Measurements from ENCODE around the gene TSPAN11. TPM values are rescaled to one million over a fixed set of nuclear protein-coding genes. Genes with fewer than 3 reads are reported as not detected.

The TSPAN11 gene
- total and polyA plus RNA-seq, 2 of the 4 experiments (the other 2 are of a cell fraction), result 0.18 to 0.26 TPM

GRCh38 chr12:30974746-30975500 lies 48.4 kb downstream of the TSPAN11 start:
- no peaks in the 10 kb centered on the region for H3K9me1 ChIP-seq (ENCODE audit: insufficient read depth, low read length)
- ATAC-seq (ENCODE audit: low read depth) (no peak), DNase-seq (no peak)
- no peak overlapping the region for H2AK9ac ChIP-seq (replicated peaks; ENCODE audit: low read depth, low read length, poor library complexity)
- peaks cover 48% of the 10 kb centered on the region; the same call in 1 of the 2 replicates for H3K27me3 ChIP-seq (ENCODE audit: control insufficient read depth, insufficient read depth, low read length)
- no peak overlapping the region for H3K23ac ChIP-seq (ENCODE audit: low read depth, low read length)
- no peak overlapping the region for H3K4me3 ChIP-seq (ENCODE audit: insufficient read depth, low read depth, low read length)
- no peak overlapping the region for H2AK5ac ChIP-seq (ENCODE audit: low read depth, low read length)
- no peak for TF ChIP-seq POLR2A (IDR thresholded peaks at IDR 0.05; ENCODE audit: low read depth, low read length)
- no peak for TF ChIP-seq CTCF (conservative IDR thresholded peaks at IDR 0.05; ENCODE audit: low read depth, low read length)
- TF ChIP-seq BHLHE40 (IDR thresholded peaks at IDR 0.05; ENCODE audit: low read depth, low read length), result no peak
- no peak for TF ChIP-seq SMC3 (IDR thresholded peaks at IDR 0.05; ENCODE audit: low read depth, low read length)
- TF ChIP-seq, protein P1, sequence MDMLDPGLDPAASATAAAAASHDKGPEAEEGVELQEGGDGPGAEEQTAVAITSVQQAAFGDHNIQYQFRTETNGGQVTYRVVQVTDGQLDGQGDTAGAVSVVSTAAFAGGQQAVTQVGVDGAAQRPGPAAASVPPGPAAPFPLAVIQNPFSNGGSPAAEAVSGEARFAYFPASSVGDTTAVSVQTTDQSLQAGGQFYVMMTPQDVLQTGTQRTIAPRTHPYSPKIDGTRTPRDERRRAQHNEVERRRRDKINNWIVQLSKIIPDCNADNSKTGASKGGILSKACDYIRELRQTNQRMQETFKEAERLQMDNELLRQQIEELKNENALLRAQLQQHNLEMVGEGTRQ (IDR thresholded peaks at IDR 0.05; ENCODE audit: low read depth, low read length), result no peak
- no peak for TF ChIP-seq RFX5 (IDR thresholded peaks at IDR 0.05; ENCODE audit: low read depth, low read length)
- no peak for TF ChIP-seq CEBPB (IDR thresholded peaks at IDR 0.05; ENCODE audit: low read depth, low read length)
- no peak for TF ChIP-seq MXI1 (IDR thresholded peaks at IDR 0.05; ENCODE audit: borderline replicate concordance, low read depth, low read length)
- TF ChIP-seq ELK1 (IDR thresholded peaks at IDR 0.05; ENCODE audit: borderline replicate concordance, low read depth, low read length), result no peak
- H3K27ac ChIP-seq (ENCODE audit: insufficient read depth, low read length), result no peak overlapping the region
- CTCF ChIA-PET, result no interaction called here
- no peaks in the 10 kb centered on the region for H4K20me1 ChIP-seq (ENCODE audit: insufficient read depth, low read length)
- H3K4ac ChIP-seq (ENCODE audit: low read depth, low read length), result no peak overlapping the region
- H4K91ac ChIP-seq (ENCODE audit: insufficient read depth, low read depth, low read length), result no peak overlapping the region
- H2BK5ac ChIP-seq (ENCODE audit: low read depth, low read length, poor library complexity, severe bottlenecking), result no peak overlapping the region
- WGBS, 2 experiments (ENCODE audit: extremely low coverage in 2 of 2, insufficient read length in 1 of 2), result 26% methylated on average over 2 of the region's 20 CpGs; no CpG with 5 or more reads in 1 of the 2 experiments
- H3K4me1 ChIP-seq (ENCODE audit: control insufficient read depth, insufficient read depth, low read length), result no peaks in the 10 kb centered on the region
- no peak overlapping the region for H2AFZ ChIP-seq (replicated peaks; ENCODE audit: low read length, poor library complexity)
- no peaks in the 10 kb centered on the region for H3K79me1 ChIP-seq (ENCODE audit: low read depth in 1 of 2, low read length in 2 of 2)
- intact Hi-C loops (cut with micrococcal nuclease), result no loop called here
- no peak overlapping the region for H2BK20ac ChIP-seq (ENCODE audit: low read depth, low read length)
- no peak overlapping the region for H4K8ac ChIP-seq (ENCODE audit: low read depth in 2 of 2, low read length in 2 of 2)
- no peak overlapping the region for H3K56ac ChIP-seq (ENCODE audit: extremely low read depth, insufficient read depth, low read length)
- POLR2A ChIA-PET (ENCODE audit: unreplicated experiment), result no interaction called here
- no peak overlapping the region for H3K4me2 ChIP-seq (ENCODE audit: low read depth, low read length)
- dilution Hi-C loops (cut with HindIII; ENCODE audit: low sequenced_read_pairs, unreplicated experiment), result no loop called here
- no peaks in the 10 kb centered on the region for H3K9me3 ChIP-seq (ENCODE audit: control insufficient read depth, insufficient read depth, low read length)
- no peak overlapping the region for H4K5ac ChIP-seq (ENCODE audit: low read depth, low read length)
- no peak overlapping the region for H3K9ac ChIP-seq (ENCODE audit: low read depth, low read length)
- H2BK15ac ChIP-seq (ENCODE audit: low read depth, low read length), result no peak overlapping the region
- H3K18ac ChIP-seq (ENCODE audit: low read depth, low read length), result no peak overlapping the region
- no TSS peak for BruUV-seq (replicated peaks)
- no peaks in the 10 kb centered on the region for H3K36me3 ChIP-seq (ENCODE audit: control insufficient read depth, insufficient read depth, low read length)
- in situ Hi-C loops (cut with MboI; ENCODE audit: low sequenced_read_pairs), result no loop called here
- H3K14ac ChIP-seq (replicated peaks; ENCODE audit: low read depth, low read length), result no peak overlapping the region
- no peak overlapping the region for H2BK120ac ChIP-seq (ENCODE audit: low read depth, low read length)

All from IMR-90 (cell line).